GM12872 (cell line): ENCODE measurements around the gene ZNF354B.

ENCODE experiments used
- TF ChIP-seq, protein P1 (sequence below): IDR thresholded peaks from 3 replicates; pipeline ENCODE4 v1.5.1; 2011; ENCODE audit warnings: low read depth, mild to moderate bottlenecking, low read length, moderate library complexity; ENCODE audit not compliant: insufficient read depth

The ZNF354B gene

DNA sequence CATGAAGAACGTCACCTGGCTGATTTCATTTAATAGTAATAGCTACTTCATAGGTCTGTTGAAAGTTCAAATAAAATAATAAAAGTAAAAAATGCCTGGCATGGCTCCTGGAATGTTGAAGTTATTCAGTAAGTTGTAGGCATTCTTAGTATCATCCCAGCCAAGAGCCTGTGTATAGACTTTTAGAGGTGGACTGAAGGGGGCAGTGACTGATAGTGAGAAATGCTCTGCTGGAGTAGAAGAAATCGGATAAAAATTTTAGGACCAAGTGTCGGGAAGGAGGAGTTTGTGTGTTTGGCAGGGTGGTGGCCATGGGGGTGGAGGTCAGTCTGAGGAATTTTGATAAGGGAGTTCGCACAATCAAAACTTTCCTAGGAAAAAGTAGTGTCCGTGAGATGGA, 39.5 kb downstream of the ZNF354B start:
- TF ChIP-seq, protein P1, sequence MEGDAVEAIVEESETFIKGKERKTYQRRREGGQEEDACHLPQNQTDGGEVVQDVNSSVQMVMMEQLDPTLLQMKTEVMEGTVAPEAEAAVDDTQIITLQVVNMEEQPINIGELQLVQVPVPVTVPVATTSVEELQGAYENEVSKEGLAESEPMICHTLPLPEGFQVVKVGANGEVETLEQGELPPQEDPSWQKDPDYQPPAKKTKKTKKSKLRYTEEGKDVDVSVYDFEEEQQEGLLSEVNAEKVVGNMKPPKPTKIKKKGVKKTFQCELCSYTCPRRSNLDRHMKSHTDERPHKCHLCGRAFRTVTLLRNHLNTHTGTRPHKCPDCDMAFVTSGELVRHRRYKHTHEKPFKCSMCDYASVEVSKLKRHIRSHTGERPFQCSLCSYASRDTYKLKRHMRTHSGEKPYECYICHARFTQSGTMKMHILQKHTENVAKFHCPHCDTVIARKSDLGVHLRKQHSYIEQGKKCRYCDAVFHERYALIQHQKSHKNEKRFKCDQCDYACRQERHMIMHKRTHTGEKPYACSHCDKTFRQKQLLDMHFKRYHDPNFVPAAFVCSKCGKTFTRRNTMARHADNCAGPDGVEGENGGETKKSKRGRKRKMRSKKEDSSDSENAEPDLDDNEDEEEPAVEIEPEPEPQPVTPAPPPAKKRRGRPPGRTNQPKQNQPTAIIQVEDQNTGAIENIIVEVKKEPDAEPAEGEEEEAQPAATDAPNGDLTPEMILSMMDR: no peak

DNA sequence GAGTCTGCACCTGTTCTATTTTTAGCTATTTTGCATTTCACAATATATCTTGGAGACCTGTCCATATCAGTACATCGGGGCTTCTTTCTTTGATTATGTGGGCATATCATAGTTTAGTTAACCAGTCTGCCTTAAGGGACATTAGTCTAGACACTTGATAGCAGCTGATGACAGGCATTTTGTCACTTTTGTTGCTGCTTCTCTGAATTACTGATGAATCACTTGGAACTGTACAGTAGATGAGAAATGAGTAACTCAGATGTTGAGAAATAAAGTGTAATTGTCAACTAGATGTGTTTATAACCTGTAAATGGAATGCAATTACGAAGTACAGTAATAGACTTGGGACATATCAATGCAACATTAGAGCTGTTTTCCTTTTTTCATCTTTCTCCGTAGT, 43.1 kb downstream of the ZNF354B start:
- TF ChIP-seq, protein P1: no peak

DNA sequence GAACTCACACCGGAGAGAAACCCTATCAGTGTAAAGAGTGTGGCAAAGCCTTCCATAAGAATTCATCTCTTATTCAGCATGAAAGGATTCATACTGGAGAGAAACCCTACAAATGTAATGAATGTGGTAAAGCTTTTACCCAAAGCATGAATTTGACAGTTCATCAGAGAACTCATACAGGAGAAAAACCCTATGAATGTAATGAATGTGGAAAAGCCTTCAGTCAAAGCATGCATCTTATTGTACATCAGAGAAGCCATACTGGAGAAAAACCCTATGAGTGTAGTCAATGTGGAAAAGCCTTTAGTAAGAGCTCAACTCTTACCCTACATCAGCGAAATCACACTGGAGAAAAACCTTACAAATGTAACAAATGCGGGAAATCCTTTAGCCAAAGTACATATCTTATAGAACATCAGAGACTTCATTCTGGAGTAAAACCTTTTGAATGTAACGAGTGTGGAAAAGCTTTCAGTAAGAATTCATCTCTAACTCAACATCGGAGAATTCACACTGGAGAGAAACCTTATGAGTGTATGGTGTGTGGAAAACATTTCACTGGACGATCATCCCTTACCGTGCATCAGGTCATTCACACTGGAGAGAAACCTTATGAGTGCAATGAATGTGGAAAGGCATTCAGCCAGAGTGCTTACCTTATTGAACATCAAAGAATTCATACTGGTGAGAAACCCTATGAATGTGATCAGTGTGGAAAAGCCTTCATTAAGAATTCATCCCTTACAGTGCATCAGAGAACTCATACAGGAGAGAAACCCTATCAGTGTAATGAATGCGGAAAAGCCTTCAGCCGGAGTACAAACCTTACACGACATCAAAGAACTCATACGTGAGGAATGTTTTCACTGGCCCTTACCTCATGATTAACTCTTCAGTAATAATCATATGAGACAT, 72.3 kb downstream of the ZNF354B start:
- TF ChIP-seq, protein P1: no peak
